BE2C (cell line): Measurements from ENCODE around the gene GTF2A1L.

ENCODE experiments used
- DNase-seq: peaks from one replicate; pipeline ENCODE4 v3.0.0-alpha.2; 2020
- H3K27me3 ChIP-seq: fragments of 250-450 bp; sonication (Bioruptor Pico); 2 replicates; pipeline ENCODE4 v1.5.1; 2020; ENCODE audit warnings: mild to moderate bottlenecking
- H3K36me3 ChIP-seq: fragments of 250-450 bp; sonication (Bioruptor Pico); 2 replicates; pipeline ENCODE4 v1.5.1; 2020; ENCODE audit warnings: mild to moderate bottlenecking
- H3K4me1 ChIP-seq: fragments of 250-450 bp; sonication (Bioruptor Pico); 2 replicates; pipeline ENCODE4 v1.5.1; 2020
- H3K4me3 ChIP-seq: 2 replicates; pipeline ENCODE4 v1.5.1; 2011; ENCODE audit warnings: low read depth, low read length
- H3K9me3 ChIP-seq: fragments of 250-450 bp; sonication (Bioruptor Pico); 2 replicates; pipeline ENCODE4 v1.5.1; 2020
- TF ChIP-seq, protein P1 (sequence below): IDR thresholded peaks from 2 replicates; pipeline ENCODE4 v1.5.1; 2012; ENCODE audit warnings: mild to moderate bottlenecking, low read depth, low read length

The GTF2A1L gene

GRCh38 chr2:48638261-48638660, 20.6 kb downstream of the GTF2A1L start:
- TF ChIP-seq, protein P1, sequence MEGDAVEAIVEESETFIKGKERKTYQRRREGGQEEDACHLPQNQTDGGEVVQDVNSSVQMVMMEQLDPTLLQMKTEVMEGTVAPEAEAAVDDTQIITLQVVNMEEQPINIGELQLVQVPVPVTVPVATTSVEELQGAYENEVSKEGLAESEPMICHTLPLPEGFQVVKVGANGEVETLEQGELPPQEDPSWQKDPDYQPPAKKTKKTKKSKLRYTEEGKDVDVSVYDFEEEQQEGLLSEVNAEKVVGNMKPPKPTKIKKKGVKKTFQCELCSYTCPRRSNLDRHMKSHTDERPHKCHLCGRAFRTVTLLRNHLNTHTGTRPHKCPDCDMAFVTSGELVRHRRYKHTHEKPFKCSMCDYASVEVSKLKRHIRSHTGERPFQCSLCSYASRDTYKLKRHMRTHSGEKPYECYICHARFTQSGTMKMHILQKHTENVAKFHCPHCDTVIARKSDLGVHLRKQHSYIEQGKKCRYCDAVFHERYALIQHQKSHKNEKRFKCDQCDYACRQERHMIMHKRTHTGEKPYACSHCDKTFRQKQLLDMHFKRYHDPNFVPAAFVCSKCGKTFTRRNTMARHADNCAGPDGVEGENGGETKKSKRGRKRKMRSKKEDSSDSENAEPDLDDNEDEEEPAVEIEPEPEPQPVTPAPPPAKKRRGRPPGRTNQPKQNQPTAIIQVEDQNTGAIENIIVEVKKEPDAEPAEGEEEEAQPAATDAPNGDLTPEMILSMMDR: no peak
- H3K9me3 ChIP-seq: no peaks in the 10 kb centered on the region
- DNase-seq: no peak

GRCh38 chr2:48651158-48651790, 33.6 kb downstream of the GTF2A1L start:
- H3K36me3 ChIP-seq: no peaks in the 10 kb centered on the region

More at GRCh38 chr2:48638261-48638660, 20.6 kb downstream of the GTF2A1L start:
- H3K36me3 ChIP-seq: no peaks in the 10 kb centered on the region
- no peak overlapping the region for H3K4me3 ChIP-seq
- no peaks in the 10 kb centered on the region for H3K27me3 ChIP-seq
- H3K4me1 ChIP-seq: no peaks in the 10 kb centered on the region

DNA sequence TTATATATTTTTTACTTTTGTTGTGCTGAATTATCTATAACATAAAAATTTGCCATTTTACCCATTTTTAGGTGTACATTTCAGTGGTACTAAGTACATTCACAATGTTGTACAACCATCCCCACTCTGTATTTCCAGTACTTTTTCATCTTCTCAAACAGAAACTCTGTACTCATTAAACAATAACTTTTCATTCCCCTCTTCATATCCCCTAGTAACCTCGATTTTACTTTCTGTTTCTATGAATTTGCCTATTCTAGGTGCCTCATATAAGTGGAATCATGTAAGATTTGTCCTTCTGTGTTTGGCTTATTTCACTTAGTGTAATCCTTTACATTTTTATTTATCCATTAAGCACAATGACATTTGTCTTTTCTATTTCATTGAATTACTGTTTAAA, 51.3 kb downstream of the GTF2A1L start:
- no peak for DNase-seq
- Histone ChIP-seq H3K4me1 (no peaks in the 10 kb centered on the region), H3K9me3 (no peaks in the 10 kb centered on the region), H3K27me3 (no peaks in the 10 kb centered on the region), H3K4me3 (no peak overlapping the region), H3K36me3 (no peaks in the 10 kb centered on the region)
- TF ChIP-seq, protein P1: no peak

More at GRCh38 chr2:48651158-48651790, 33.6 kb downstream of the GTF2A1L start:
- Histone ChIP-seq H3K9me3 (no peaks in the 10 kb centered on the region), H3K4me1 (no peaks in the 10 kb centered on the region), H3K4me3 (no peak overlapping the region), H3K27me3 (no peaks in the 10 kb centered on the region)
- DNase-seq: no peak
- TF ChIP-seq, protein P1: no peak

DNA sequence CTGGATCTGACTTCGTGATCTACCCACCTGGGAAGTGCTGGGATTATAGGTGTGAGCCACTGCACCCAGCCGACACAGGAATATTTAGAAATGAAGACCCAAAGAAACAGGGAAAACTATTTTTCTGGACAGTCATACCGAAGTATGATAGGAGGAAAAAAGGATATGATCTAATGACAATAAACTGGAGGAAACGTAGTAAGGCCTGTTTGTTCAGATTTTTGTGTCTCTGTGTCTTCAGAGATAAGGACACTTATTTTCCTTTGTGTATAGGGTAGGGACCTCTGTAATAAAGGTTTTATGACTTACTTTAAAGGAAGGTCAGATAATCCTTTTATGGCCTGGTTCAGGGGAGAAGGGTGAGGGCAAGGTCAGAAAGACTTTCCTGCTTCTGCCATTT, 55.9 kb downstream of the GTF2A1L start:
- DNase-seq: no peak
- Histone ChIP-seq H3K9me3 (no peaks in the 10 kb centered on the region), H3K4me3 (no peak overlapping the region), H3K27me3 (no peaks in the 10 kb centered on the region), H3K4me1 (no peaks in the 10 kb centered on the region), H3K36me3 (no peaks in the 10 kb centered on the region)
- TF ChIP-seq, protein P1: no peak

GRCh38 chr2:48674933-48675332, 57.3 kb downstream of the GTF2A1L start:
- Histone ChIP-seq H3K4me1 (no peaks in the 10 kb centered on the region), H3K36me3 (no peaks in the 10 kb centered on the region), H3K27me3 (no peaks in the 10 kb centered on the region), H3K9me3 (no peaks in the 10 kb centered on the region), H3K4me3 (no peak overlapping the region)
- TF ChIP-seq, protein P1: no peak
- no peak for DNase-seq

DNA sequence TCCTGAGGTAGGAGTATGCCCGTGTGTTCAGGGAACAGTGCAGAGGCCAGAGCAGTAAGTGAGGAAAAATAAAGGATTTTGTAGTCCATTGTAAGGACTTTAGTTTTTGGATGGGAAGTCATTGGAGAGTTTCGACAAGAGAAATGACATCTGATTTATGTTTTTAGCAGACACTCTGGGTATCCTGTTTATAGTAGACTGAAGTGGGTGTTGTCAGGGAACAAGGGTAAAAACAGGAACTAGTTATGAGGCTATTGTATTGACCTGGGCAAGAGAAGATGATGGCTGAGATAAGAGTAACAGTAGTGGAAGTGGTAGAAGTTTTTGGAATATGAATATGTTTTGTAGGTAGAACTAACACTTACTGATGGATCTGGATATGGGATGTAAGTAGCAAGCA, 59.8 kb downstream of the GTF2A1L start:
- Histone ChIP-seq H3K36me3 (no peaks in the 10 kb centered on the region), H3K27me3 (no peaks in the 10 kb centered on the region), H3K4me3 (no peak overlapping the region), H3K4me1 (no peaks in the 10 kb centered on the region), H3K9me3 (no peaks in the 10 kb centered on the region)
- TF ChIP-seq, protein P1: no peak
- no peak for DNase-seq
